HG03558 (cell line): ENCODE results near the gene CPT2.

Source experiments
- ATAC-seq: cut with Tn5 transposase; IDR thresholded peaks from one replicate; pipeline ENCODE4 v1.9.1; 2021; ENCODE audit warnings: moderate number of reproducible peaks; ENCODE audit not compliant: unreplicated experiment; ENCODE audit errors: extremely low read depth

CPT2 gene

DNA sequence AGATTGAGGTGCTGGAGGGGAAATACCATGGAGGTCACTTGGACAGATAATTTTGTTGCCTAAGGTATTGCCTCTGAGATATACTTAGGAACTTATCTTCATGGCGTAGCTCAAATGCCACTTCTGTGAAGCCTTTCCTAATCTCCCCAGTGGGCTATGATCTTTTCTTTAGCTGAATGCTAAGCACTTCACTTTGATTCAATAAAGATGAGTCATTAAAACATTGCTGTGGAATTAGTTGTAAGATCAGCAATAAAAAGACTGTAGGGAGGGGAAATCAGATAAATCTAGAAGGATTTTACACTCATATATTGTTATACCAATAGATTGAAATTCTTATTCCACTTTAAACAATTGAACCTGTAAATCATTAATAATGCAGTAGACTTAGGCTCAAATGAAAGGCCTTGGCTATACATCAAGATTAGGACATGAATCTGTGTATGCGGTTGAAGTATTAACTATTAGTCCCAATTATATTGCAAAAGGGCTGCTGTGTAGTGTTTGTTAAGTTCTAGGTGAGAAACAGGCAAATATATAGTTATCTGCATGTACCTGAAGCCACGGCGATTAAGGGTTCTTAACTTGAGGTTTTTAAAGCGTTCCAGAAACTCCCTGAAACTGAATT, 60.9 kb downstream of the CPT2 start:
- no peak for ATAC-seq

DNA sequence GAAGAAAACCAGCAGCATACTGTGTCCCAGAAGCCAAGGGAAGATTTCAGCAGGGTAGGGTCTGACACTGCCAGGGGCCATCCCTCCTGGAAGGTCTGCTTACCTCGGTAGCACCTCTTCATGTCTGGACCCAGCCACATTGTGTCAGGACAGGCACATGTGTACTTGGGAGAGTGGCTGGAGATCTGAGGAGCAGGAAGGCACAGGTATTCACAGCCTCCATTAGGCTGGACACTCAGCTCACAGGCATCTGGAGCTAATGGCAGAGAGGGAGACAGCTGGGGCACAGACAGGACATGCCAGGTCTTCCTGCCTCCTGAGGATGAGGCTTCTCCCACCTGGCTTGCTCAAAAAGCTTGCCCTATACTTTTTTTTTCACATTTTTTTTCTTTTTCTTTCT, 61.6 kb downstream of the CPT2 start:
- no peak for ATAC-seq

DNA sequence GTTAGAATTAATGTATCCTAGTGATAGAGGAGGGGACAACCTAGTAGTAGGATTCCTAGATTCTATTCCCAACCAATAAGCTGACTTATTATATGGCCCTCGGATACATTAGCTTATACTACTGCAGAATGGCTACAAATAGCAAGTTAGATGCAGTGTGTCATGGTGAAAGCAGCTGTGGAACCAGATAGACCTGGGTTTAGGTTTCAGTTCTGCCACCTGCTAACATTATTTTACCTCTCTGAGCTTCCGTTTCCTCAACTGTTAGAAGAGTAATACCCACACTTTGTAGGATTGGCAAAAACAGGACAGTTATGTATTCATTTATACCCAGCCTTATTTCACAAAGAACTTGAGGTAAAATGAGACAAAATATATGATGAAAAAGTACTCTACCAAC, 63.3 kb downstream of the CPT2 start:
- ATAC-seq = no peak

DNA sequence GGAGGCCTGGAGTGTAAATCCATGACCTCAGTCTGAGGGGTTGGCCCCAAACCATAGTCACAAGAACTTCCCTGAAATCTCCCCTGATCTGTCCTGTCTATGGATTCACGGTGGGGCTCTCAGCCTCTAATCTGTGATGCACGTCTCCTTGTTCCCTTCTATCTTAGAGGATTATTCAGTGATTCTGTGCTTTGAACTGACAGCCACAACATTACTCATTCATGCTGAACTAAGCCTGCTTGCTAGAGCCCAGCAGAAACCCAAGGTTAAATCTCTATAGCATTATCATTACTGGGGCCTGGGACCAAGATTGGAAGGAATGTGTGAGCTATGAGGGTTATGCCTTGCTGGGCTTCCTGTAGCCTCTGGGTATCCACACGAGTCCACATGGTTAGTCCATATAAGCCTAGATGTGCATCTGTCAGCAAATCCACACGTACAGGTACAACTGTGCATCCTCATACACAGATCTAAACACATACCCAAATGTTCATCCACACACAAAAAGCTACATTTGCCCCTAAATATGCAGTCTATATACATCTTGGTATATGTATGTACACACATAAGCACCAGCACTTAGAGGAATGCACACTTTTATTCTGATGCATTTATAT, 64.1 kb downstream of the CPT2 start:
- ATAC-seq = no peak

DNA sequence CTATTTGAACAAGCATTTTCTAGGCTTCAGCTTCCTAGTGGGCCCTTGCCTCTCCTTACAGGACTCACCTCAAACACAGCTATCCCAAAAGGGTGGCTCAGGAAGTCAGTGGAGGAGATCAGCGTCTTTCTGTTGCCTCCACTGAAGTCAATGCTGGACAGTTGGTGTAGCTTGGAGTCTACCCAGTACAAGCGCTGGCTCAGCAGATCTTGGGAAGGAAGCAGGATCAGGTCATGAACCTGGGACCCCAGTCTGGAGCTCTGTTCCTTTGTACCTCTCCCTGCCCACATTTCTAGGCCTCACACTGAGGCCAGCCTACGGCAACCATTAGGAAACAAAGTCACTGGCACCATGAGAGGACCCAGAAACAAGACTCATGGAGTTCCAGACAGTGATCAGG, 65.4 kb downstream of the CPT2 start:
- ATAC-seq = no peak
